ENCODE data around the gene MFSD12.

Gene MFSD12

DNA sequence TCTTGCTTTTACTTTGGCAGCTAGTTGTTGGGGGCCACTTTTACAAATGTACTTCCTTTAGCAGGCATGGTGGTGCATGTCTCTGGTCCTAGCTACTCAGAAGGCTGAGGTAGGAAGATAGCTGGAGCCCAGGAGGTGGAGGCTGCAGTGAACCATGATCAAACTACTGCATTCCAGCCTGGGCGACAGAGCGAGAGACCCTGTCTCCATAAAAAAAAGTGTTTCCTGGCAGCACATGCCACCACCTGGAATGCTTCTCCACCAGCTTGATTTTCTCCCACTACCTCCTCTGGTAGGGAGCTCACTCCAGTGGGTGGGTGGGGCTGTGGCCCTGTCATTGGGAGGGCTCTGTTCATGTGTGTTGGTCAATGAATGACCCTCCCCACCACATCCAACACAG, 38.7 kb downstream of the MFSD12 start:
- TF ChIP-seq, protein P1, sequence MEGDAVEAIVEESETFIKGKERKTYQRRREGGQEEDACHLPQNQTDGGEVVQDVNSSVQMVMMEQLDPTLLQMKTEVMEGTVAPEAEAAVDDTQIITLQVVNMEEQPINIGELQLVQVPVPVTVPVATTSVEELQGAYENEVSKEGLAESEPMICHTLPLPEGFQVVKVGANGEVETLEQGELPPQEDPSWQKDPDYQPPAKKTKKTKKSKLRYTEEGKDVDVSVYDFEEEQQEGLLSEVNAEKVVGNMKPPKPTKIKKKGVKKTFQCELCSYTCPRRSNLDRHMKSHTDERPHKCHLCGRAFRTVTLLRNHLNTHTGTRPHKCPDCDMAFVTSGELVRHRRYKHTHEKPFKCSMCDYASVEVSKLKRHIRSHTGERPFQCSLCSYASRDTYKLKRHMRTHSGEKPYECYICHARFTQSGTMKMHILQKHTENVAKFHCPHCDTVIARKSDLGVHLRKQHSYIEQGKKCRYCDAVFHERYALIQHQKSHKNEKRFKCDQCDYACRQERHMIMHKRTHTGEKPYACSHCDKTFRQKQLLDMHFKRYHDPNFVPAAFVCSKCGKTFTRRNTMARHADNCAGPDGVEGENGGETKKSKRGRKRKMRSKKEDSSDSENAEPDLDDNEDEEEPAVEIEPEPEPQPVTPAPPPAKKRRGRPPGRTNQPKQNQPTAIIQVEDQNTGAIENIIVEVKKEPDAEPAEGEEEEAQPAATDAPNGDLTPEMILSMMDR (IDR thresholded peaks at IDR 0.05) = no peak
- Histone ChIP-seq H3K27ac (no peak overlapping the region), H3K36me3 (peaks cover 66% of the 10 kb centered on the region), H3K9me3 (no peaks in the 10 kb centered on the region), H3K4me3 (ENCODE audit: low read depth in 1 of 2, low read length in 1 of 2) (no peak overlapping the region), H3K27me3 (no peaks in the 10 kb centered on the region), H3K4me1 (ENCODE audit: control insufficient read depth in 1 of 2, insufficient read depth in 1 of 2, low read depth in 1 of 2, low read length in 1 of 2) (no peaks in the 10 kb centered on the region)

DNA sequence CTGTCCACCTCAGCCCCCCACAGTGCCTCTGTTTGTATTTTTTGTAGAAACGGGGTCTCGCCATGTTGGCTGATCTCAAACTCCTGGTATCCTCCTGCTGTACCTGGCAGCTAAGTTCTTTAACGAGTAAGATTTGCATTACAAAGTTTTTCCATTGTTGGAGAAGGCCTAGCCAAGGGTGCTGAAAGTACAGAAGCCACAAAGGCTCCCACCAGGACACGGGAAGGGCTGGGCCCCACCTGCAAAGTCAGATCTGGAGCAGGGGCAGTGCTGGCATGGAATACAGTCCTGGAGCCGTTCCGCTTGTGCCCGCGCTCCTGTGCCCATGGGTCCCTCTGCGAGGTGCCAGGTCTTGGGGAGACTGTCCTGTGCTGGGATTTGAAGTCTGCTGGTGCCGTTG, 39.1 kb downstream of the MFSD12 start:
- Histone ChIP-seq H3K9me3 (no peaks in the 10 kb centered on the region), H3K27me3 (no peaks in the 10 kb centered on the region), H3K4me3 (ENCODE audit: low read depth in 1 of 2, low read length in 1 of 2) (no peak overlapping the region), H3K36me3 (peaks cover 66% of the 10 kb centered on the region), H3K27ac (no peak overlapping the region), H3K4me1 (ENCODE audit: control insufficient read depth in 1 of 2, insufficient read depth in 1 of 2, low read depth in 1 of 2, low read length in 1 of 2) (no peaks in the 10 kb centered on the region)
- TF ChIP-seq, protein P1 (IDR thresholded peaks at IDR 0.05) = no peak

DNA sequence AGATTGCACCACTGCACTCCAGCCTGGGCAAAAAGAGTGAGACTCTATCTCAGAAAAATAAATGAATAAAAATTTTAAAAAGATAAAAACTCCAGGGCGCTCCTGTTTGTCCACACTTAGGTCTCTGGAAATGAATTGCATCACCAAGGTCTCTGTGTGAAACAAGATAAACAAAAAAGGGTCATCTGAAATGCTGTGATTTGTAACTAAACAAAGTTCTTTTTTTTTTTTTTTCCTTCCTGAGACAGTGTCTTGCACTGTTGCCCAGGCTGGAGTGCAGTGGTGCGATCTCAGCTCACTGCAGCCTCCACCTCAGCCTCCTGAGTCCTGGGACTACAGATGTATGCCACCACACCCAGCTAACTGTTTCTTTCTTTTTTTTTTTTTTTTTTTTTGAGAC, 39.7 kb downstream of the MFSD12 start:
- H3K9me3 ChIP-seq = no peaks in the 10 kb centered on the region
- TF ChIP-seq, protein P1 (IDR thresholded peaks at IDR 0.05) = no peak
- H3K36me3 ChIP-seq = peaks cover 64% of the 10 kb centered on the region
- no peaks in the 10 kb centered on the region for H3K27me3 ChIP-seq
- no peak overlapping the region for H3K27ac ChIP-seq
- no peaks in the 10 kb centered on the region for H3K4me1 ChIP-seq (ENCODE audit: control insufficient read depth in 1 of 2, insufficient read depth in 1 of 2, low read depth in 1 of 2, low read length in 1 of 2)
- H3K4me3 ChIP-seq (ENCODE audit: low read depth in 1 of 2, low read length in 1 of 2) = no peak overlapping the region

DNA sequence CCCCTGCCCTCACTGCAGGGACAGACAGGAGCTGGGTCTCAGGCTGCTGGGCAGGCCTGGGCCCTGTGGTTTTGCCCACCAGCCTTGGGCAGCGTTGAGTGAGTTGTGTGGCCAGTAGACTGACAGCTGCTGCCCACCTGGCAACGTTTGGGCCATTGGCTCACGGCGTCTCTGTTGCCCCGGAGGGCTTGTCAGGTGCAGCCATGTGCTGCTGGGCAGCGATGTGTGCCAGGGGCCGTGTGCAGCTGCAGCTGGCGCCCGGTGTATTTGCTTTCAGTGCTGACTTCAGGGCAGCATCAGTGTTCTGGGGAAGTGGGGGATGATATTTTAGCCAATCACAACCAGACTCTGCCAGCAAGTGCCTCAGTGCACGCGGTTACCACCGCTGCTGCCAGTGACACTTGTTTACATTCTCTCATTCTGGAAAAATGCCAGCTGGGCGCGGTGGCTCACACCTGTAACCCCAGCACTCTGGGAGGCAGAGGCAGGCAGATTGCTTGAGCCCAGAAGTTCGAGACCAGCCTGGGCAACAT, 40.6 kb downstream of the MFSD12 start:
- Histone ChIP-seq H3K4me3 (ENCODE audit: low read depth in 1 of 2, low read length in 1 of 2) (no peak overlapping the region), H3K9me3 (no peaks in the 10 kb centered on the region), H3K27ac (no peak overlapping the region), H3K4me1 (ENCODE audit: control insufficient read depth in 1 of 2, insufficient read depth in 1 of 2, low read depth in 1 of 2, low read length in 1 of 2) (no peaks in the 10 kb centered on the region), H3K36me3 (peaks cover 64% of the 10 kb centered on the region), H3K27me3 (no peaks in the 10 kb centered on the region)
- TF ChIP-seq, protein P1 (IDR thresholded peaks at IDR 0.05) = no peak

DNA sequence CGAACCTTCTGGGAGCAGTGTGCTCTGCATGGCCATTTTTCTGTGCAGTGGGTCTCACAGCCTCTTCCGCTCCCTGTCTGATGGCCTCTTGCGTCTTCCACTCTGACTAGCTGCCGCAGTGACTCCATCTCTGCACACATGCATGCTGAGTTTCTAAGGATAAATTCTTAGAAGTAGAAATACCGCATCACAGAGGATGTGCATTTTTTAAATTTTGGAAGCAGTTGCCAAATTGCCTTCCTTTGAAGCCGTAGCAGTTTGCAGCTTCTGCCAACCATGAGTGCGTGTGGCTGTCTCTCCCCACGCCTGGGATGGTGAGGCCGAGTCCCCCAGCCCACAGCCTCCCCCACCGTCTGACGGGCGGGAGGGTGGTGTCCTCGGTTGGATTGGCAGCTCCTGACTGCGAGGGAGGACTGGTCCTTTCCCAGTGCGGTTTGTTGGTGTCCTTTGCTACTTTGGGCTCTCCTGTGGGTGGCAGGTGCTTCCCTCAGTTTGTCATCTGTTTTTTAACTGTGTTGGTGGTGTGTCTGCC, 41.4 kb downstream of the MFSD12 start:
- H3K27me3 ChIP-seq = no peaks in the 10 kb centered on the region
- TF ChIP-seq, protein P1 (IDR thresholded peaks at IDR 0.05) = no peak
- no peaks in the 10 kb centered on the region for H3K4me1 ChIP-seq (ENCODE audit: control insufficient read depth in 1 of 2, insufficient read depth in 1 of 2, low read depth in 1 of 2, low read length in 1 of 2)
- no peaks in the 10 kb centered on the region for H3K9me3 ChIP-seq
- no peak overlapping the region for H3K27ac ChIP-seq
- H3K36me3 ChIP-seq = peaks cover 69% of the 10 kb centered on the region
- H3K4me3 ChIP-seq (ENCODE audit: low read depth in 1 of 2, low read length in 1 of 2) = no peak overlapping the region

All from neutrophil (primary cell).